Posterior vena cava (tissue), 2 donors: ENCODE results near the gene RUSC1. TPM values are rescaled to one million over a fixed set of nuclear protein-coding genes. Genes with fewer than 3 reads are reported as not detected.
"Not testable (repeated sequence)": the region's sequence is repeated elsewhere in the genome, so short reads cannot be mapped to it uniquely, and the experiment has no call there.

Source experiments
- DNase-seq: peaks from one replicate; pipeline ENCODE4 v3.0.0-alpha.2; 2020; ENCODE audit warnings: low spot score
- intact Hi-C, 2 donors: fragments of 100-400 bp; cut with DNase I; formaldehyde crosslinking; loops; one replicate each; pipeline versions ENCODE4 v1.14.1 to v1.14.2; 2022 to 2023
- total RNA-seq, 2 donors: library from RNA; stranded (reverse); fragmentation: NEBNext Ultra II Directional; extraction: Animal tissue kit (Norgen Biotek cat#: 25700); gene quantifications; one replicate each; pipeline ENCODE4 v1.2.1, GENCODE V29; 2021
- donor health status: DM: yes; HTN: yes; CAD: no.
- donor health status: DM: yes; HTN: yes; CAD: no.

RUSC1 gene
- total RNA-seq, 2 donors from 2014 or later: 32.5 to 34.6 TPM

- DNase-seq: no peak
- intact Hi-C loops: no loop called here
Measured at GRCh38 chr1:155318082-155318481, 2.6 kb upstream of the RUSC1 start.

- DNase-seq: no peak
- intact Hi-C loops: no loop called here
Measured at GRCh38 chr1:155319536-155319935, 1.2 kb upstream of the RUSC1 start.

GRCh38 chr1:155320252-155320651 is 442 bp upstream of the RUSC1 start:
- DNase-seq: no peak
- intact Hi-C loops: loop anchor here (5.0 kb wide), 2 partner anchors 43 to 68 kb away; partner anchors contain the start of gene HCN3 (in 2 of the 2)

GRCh38 chr1:155321639-155322503 is 1.2 kb downstream of the RUSC1 start:
- no peak for DNase-seq
- intact Hi-C loops: loop anchor here (5.0 kb wide), 2 partner anchors 45 to 70 kb away; partner anchors contain the start of gene HCN3 (in 2 of the 2)

GRCh38 chr1:155322571-155322952 is 1.9 kb downstream of the RUSC1 start:
- DNase-seq: peak; percentile 82
- intact Hi-C loops: loop anchor here (5.0 kb wide), 2 partner anchors 45 to 70 kb away; partner anchors contain the start of gene HCN3 (in 2 of the 2)

GRCh38 chr1:155322953-155323728 is 2.4 kb downstream of the RUSC1 start:
- DNase-seq: peak; percentile 97
- intact Hi-C loops: loop anchor here (5.0 kb wide), 2 partner anchors 46 to 71 kb away; partner anchors contain the start of gene HCN3 (in 2 of the 2)

DNA sequence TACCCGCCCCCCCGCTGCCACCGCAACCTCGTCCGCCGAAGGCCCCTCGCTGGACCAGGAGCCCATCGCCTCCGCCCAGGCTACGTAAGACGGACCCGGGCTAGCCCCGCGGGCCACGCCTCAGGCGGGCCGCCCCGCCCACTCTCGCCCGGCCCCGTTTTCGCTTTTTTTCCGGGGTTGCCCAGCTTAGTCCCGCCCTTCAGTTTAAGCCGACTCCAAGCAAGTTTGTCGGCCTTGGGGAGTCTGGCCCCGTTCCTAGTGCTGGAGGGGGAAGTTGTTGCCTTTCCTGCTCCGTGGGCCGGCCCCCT is 3.0 kb downstream of the RUSC1 start:
- intact Hi-C loops: loop anchor here (5.0 kb wide), 2 partner anchors 46 to 71 kb away; partner anchors contain the start of gene HCN3 (in 2 of the 2)
- peak; percentile 97 for DNase-seq

GRCh38 chr1:155324037-155324716 is 3.5 kb downstream of the RUSC1 start:
- intact Hi-C loops: loop anchor here (5.0 kb wide), 2 partner anchors 47 to 72 kb away; partner anchors contain the start of gene HCN3 (in 2 of the 2)

GRCh38 chr1:155324717-155325602 is 4.3 kb downstream of the RUSC1 start:
- peak; percentile 86 for DNase-seq

More at GRCh38 chr1:155324037-155324716, 3.5 kb downstream of the RUSC1 start:
- peak; percentile 98 for DNase-seq

DNA sequence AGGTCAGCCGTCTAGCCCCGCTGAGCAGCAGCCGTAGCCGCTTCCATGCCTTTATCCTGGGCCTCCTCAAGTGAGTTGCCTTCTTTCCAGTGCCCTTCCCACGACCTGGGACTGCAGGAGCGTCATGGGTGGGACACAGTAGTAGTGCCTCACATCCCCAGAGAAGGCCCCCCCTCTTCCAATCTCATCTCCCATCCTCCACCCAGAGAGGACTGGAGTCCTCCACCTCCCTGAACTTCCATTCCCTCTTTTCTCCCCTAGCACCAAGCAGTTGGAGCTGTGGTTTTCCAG is 4.9 kb downstream of the RUSC1 start:
- DNase-seq: no peak
- intact Hi-C loops: no loop called here

More at GRCh38 chr1:155324717-155325602, 4.3 kb downstream of the RUSC1 start:
- intact Hi-C loops: loop anchor here (5.0 kb wide), 2 partner anchors 48 to 73 kb away; partner anchors contain the start of gene HCN3 (in 2 of the 2)

GRCh38 chr1:155326020-155326526 is 5.4 kb downstream of the RUSC1 start:
- intact Hi-C loops: no loop called here
- no peak for DNase-seq

GRCh38 chr1:155326631-155327037 is 5.9 kb downstream of the RUSC1 start:
- intact Hi-C loops: no loop called here
- peak; percentile 75 for DNase-seq

DNA sequence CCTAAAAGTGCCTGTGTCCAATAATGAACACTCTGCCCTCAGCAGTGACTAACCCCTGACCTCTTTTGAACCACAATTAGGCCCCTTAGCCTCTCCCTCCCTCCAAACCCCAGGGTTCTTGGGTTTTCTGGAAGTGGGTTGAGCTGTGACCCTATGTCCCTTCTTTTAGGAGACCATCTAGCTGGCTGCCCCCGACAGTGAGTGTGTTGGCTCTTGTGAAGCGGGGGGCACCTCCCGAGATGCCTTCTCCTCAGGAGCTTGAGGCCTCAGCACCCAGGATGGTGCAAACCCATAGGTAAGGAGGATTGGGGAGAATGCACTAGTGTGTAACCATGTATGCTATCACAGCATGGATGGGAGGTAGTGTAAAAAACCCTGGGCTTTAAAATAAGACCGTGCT is 7.3 kb downstream of the RUSC1 start:
- intact Hi-C loops: no loop called here
- no peak for DNase-seq

- intact Hi-C loops, DNase-seq: not testable (repeated sequence)
Measured at GRCh38 chr1:155328856-155329255, 8.2 kb downstream of the RUSC1 start.

- DNase-seq: no peak
- intact Hi-C loops: no loop called here
Measured at GRCh38 chr1:155329980-155330598, 9.4 kb downstream of the RUSC1 start.

- no peak for DNase-seq
- intact Hi-C loops: no loop called here
Measured at GRCh38 chr1:155334962-155335361, 14.3 kb downstream of the RUSC1 start.

- DNase-seq: no peak
- intact Hi-C loops: no loop called here
Measured at GRCh38 chr1:155339515-155340097, 18.9 kb downstream of the RUSC1 start.

- DNase-seq: no peak
- intact Hi-C loops: no loop called here
Measured at GRCh38 chr1:155342842-155343241, 22.1 kb downstream of the RUSC1 start.
